GM10847 (cell line): ENCODE data around the gene GTPBP4.

Experiments
- POLR2A ChIP-seq: IDR thresholded peaks from 2 replicates; pipeline ENCODE4 v1.6.1; 2011; ENCODE audit not compliant: insufficient read length; ENCODE audit errors: extremely low read depth

GTPBP4 gene

GRCh38 chr10:997266-998022 is 9.2 kb downstream of the GTPBP4 start:
- TF ChIP-seq POLR2A = no peak

- no peak for TF ChIP-seq POLR2A
These were observed 14.3 kb downstream of the GTPBP4 start for GRCh38 chr10:1002425-1003006.

GRCh38 chr10:1003884-1004670 is 15.8 kb downstream of the GTPBP4 start:
- no peak for TF ChIP-seq POLR2A

- TF ChIP-seq POLR2A = no peak
These were observed 18.3 kb downstream of the GTPBP4 start for GRCh38 chr10:1006573-1006972.

- no peak for TF ChIP-seq POLR2A
These were observed 19.3 kb downstream of the GTPBP4 start for GRCh38 chr10:1007583-1007982.

GRCh38 chr10:1009071-1009494 is 20.8 kb downstream of the GTPBP4 start:
- TF ChIP-seq POLR2A = no peak

- TF ChIP-seq POLR2A = no peak
These were observed 22.5 kb downstream of the GTPBP4 start for GRCh38 chr10:1010703-1011102.

GRCh38 chr10:1011696-1012095 is 23.5 kb downstream of the GTPBP4 start:
- no peak for TF ChIP-seq POLR2A

GRCh38 chr10:1015688-1016087 is 27.5 kb downstream of the GTPBP4 start:
- no peak for TF ChIP-seq POLR2A

- TF ChIP-seq POLR2A = no peak
These were observed 31.1 kb downstream of the GTPBP4 start for GRCh38 chr10:1019362-1019761.

GRCh38 chr10:1020460-1020859 is 32.2 kb downstream of the GTPBP4 start:
- no peak for TF ChIP-seq POLR2A

GRCh38 chr10:1020958-1021357 is 32.7 kb downstream of the GTPBP4 start:
- TF ChIP-seq POLR2A = no peak

- no peak for TF ChIP-seq POLR2A
These were observed 34.2 kb downstream of the GTPBP4 start for GRCh38 chr10:1022413-1022812.

GRCh38 chr10:1024103-1024502 is 35.9 kb downstream of the GTPBP4 start:
- no peak for TF ChIP-seq POLR2A

- TF ChIP-seq POLR2A = no peak
These were observed 37.4 kb downstream of the GTPBP4 start, which contains the start of gene IDI2 for GRCh38 chr10:1025683-1026082. Gene IDI2 (minus strand): TSS chr10:1025859. CDS start chr10:1024723, 1,136 bp downstream.

GRCh38 chr10:1026578-1026977 is 38.3 kb downstream of the GTPBP4 start:
- no peak for TF ChIP-seq POLR2A

- TF ChIP-seq POLR2A = no peak
These were observed 41.6 kb downstream of the GTPBP4 start for GRCh38 chr10:1029838-1030237.

GRCh38 chr10:1033601-1034000 is 45.4 kb downstream of the GTPBP4 start:
- no peak for TF ChIP-seq POLR2A
